WTC11 (cell line): ENCODE data around the gene ZCCHC24.

Experiments used
- CTCF ChIP-seq: fragments of 200-600 bp; IDR thresholded peaks from 2 replicates; pipeline ENCODE4 v1.8.0; 2022; ENCODE audit warnings: antibody characterized with exemption
- MAX ChIP-seq: sonication (generic); formaldehyde crosslinking; IDR thresholded peaks from 2 replicates; pipeline ENCODE4 v1.8.0; 2022; ENCODE audit warnings: mild to moderate bottlenecking, missing genetic modification reagents
- MLX ChIP-seq: sonication (generic); formaldehyde crosslinking; IDR thresholded peaks from 2 replicates; pipeline ENCODE4 v1.8.1; 2023; ENCODE audit warnings: mild to moderate bottlenecking, missing genetic modification reagents, moderate library complexity
- NFYB ChIP-seq: sonication (generic); formaldehyde crosslinking; conservative IDR thresholded peaks from 2 replicates; pipeline ENCODE4 v1.8.0; 2022; ENCODE audit warnings: low read depth, missing genetic modification reagents
- SP1 ChIP-seq: sonication (generic); formaldehyde crosslinking; conservative IDR thresholded peaks from 2 replicates; pipeline ENCODE4 v1.8.1; 2022; ENCODE audit warnings: missing genetic modification reagents
- STAT6 ChIP-seq: sonication (generic); formaldehyde crosslinking; conservative IDR thresholded peaks from 2 replicates; pipeline ENCODE4 v1.8.1; 2023; ENCODE audit warnings: mild to moderate bottlenecking, low read depth, missing genetic modification reagents, moderate library complexity
- ZNF121 ChIP-seq: sonication (generic); formaldehyde crosslinking; IDR thresholded peaks from 2 replicates; pipeline ENCODE4 v1.8.0; 2023; ENCODE audit warnings: missing genetic modification reagents
- ZNF138 ChIP-seq: sonication (generic); formaldehyde crosslinking; conservative IDR thresholded peaks from 2 replicates; pipeline ENCODE4 v1.8.1; 2022; ENCODE audit warnings: mild to moderate bottlenecking, moderate library complexity, missing genetic modification reagents
- ZNF671 ChIP-seq: fragments of 250-450 bp; sonication (Bioruptor Pico); IDR thresholded peaks from 2 replicates; pipeline ENCODE4 v1.8.0; 2021; ENCODE audit warnings: mild to moderate bottlenecking
- TF ChIP-seq, protein P1 (sequence below): sonication (generic); formaldehyde crosslinking; IDR thresholded peaks from 2 replicates; pipeline ENCODE4 v1.8.1; 2022; ENCODE audit warnings: low read depth, missing genetic modification reagents, borderline replicate concordance

- TF ChIP-seq MLX (CRISPR knock-in tag) (no peak), MAX (CRISPR knock-in tag) (no peak), CTCF (no peak), STAT6 (CRISPR knock-in tag) (no peak), SP1 (CRISPR knock-in tag) (no peak), NFYB (CRISPR knock-in tag) (no peak), ZNF121 (CRISPR knock-in tag) (no peak), ZNF138 (no peak), ZNF671 (no peak)
- TF ChIP-seq, protein P1, sequence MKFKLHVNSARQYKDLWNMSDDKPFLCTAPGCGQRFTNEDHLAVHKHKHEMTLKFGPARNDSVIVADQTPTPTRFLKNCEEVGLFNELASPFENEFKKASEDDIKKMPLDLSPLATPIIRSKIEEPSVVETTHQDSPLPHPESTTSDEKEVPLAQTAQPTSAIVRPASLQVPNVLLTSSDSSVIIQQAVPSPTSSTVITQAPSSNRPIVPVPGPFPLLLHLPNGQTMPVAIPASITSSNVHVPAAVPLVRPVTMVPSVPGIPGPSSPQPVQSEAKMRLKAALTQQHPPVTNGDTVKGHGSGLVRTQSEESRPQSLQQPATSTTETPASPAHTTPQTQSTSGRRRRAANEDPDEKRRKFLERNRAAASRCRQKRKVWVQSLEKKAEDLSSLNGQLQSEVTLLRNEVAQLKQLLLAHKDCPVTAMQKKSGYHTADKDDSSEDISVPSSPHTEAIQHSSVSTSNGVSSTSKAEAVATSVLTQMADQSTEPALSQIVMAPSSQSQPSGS (CRISPR knock-in tag), result no peak
Measured at GRCh38 chr10:79492256-79492655, 46.8 kb upstream of the ZCCHC24 start.
